ENCODE measurements around the gene PDE6A.

GRCh38 chr5:149961186-149961685 is 16.6 kb upstream of the PDE6A start:
- no peak for TF ChIP-seq EP300 (IDR thresholded peaks at IDR 0.05)
- no peak for TF ChIP-seq ZC3H11A (IDR thresholded peaks at IDR 0.05)
- TF ChIP-seq E2F6 (IDR thresholded peaks at IDR 0.05; ENCODE audit: borderline replicate concordance, low read depth) = no peak
- no peak for TF ChIP-seq CTCF (IDR thresholded peaks at IDR 0.05)
- TF ChIP-seq TP53 (CRISPR knock-in tag; IDR thresholded peaks at IDR 0.05) = no peak
- TF ChIP-seq POLR2A (IDR thresholded peaks at IDR 0.05; ENCODE audit: low read length) = no peak
- TF ChIP-seq RAD21 (conservative IDR thresholded peaks at IDR 0.05 in 1 of 2, IDR thresholded peaks at IDR 0.05 in 1 of 2) = no peak
- no peak for TF ChIP-seq SREBF2 (IDR thresholded peaks at IDR 0.05)
- no peak for TF ChIP-seq HOXB13 (CRISPR knock-in tag; IDR thresholded peaks at IDR 0.05; ENCODE audit: low read depth)
- TF ChIP-seq HOXB5 (CRISPR knock-in tag; IDR thresholded peaks at IDR 0.05) = no peak
- TF ChIP-seq BHLHE40 (IDR thresholded peaks at IDR 0.05; ENCODE audit: low read depth, low read length) = no peak
- no peak for TF ChIP-seq SMC3 (IDR thresholded peaks at IDR 0.05)
- no peak for TF ChIP-seq REST (IDR thresholded peaks at IDR 0.05)

All from A549 (cell line).